ENCODE results near the gene BPIFB4. TPM values are rescaled to one million over a fixed set of nuclear protein-coding genes. Genes with fewer than 3 reads are reported as not detected.
"Not testable (repeated sequence)": the region's sequence is repeated elsewhere in the genome, so short reads cannot be mapped to it uniquely, and the experiment has no call there.

The BPIFB4 gene
- total RNA-seq, 2 experiments from 2014 or later = not detected

DNA sequence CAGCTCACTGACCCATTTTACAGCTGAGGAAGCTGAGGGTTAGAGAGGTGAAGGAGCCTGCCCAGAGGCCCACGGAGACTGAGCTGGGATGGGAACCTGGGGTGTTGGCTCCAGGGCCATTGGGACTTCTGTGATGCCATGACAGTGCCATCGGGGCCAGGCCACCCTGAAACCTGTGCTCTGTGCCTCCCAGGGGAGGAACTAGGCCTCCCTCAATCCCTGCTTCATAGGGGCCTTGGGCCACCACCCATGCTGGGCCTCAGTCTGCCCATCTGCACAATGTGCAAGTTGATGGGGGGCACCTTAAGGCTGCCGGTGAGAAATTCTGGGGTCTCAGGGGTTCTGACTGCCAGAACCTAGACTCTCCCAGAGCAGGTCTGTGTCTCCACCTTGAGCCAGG is 24.9 kb downstream of the BPIFB4 start:
- POLR2A ChIA-PET = interaction anchor here (0.5 kb wide), 1 partner anchor 73 kb away, joined by 3 read pairs; no protein-coding TSS in a partner anchor
- Mint-ChIP-seq H3K9me3 (no peaks in the 10 kb centered on the region), H3K4me1 (no peaks in the 10 kb centered on the region), H3K36me3 (no peaks in the 10 kb centered on the region), H3K27ac (no peak overlapping the region), H3K4me3 (no peak overlapping the region), H3K27me3 (no peaks in the 10 kb centered on the region)
- DNase-seq (no peak), ATAC-seq (ENCODE audit: low read depth) (no peak)

DNA sequence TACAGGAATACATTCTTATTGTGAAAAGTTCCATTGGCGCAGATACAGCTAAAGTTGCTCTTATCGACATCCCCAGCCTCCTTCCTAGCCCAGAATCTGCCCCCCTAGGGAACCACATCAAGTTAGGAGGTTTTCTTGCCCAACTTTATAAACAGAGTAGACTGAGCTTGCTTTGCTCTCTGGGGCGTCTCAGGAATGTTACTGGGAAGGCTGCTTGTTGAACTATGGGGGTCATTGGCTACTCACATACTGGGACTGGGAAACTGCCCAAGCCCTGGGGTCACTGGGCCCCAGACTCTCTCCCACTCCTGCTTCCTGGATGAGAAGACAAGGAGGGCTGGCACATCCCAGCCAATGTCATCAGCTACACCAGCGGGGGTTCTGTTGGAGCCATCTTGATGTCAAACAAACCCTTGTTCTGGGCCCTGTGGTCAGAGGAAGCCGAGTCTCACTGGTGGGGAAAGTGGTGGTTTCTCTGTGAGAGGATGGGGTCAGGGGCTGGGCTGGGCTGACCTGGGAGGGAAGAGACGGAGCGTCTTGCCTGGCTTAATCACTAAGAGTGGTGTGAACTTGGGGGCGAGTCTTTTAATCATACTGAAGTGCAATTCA is 26.0 kb downstream of the BPIFB4 start:
- Mint-ChIP-seq H3K4me3 (no peak overlapping the region), H3K27me3 (no peaks in the 10 kb centered on the region), H3K36me3 (no peaks in the 10 kb centered on the region), H3K4me1 (no peaks in the 10 kb centered on the region), H3K27ac (no peak overlapping the region), H3K9me3 (no peaks in the 10 kb centered on the region)
- ATAC-seq (ENCODE audit: low read depth) (no peak), DNase-seq (no peak)
- POLR2A ChIA-PET = no interaction called here

DNA sequence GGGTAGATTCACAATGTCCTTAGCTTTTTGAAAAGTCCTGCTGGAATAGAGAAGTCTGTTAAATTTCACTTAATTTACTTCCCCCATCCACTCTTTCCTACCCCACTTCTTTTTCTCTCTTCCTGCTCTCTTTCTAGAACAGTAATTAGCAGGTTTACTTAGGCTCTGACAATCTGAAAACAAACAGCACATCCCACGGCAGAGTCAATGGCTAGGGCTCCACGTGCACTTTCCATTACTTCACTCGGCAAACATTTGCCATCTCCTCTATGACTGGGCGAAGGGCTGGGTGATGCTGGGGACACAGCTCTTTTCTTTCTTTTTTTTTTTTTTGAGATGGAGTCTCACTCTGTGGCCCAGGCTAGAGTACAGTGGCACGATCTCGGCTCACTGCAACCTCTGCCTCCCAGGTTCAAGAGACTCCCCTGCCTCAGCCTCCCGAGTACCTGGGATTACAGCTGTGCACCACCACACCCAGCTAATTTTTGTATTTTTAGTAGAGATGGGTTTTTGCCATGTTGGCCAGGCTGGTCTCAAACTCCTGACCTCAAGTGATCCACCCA is 26.7 kb downstream of the BPIFB4 start:
- H3K9me3 Mint-ChIP-seq; DNase-seq; ATAC-seq (ENCODE audit: low read depth); H3K27ac Mint-ChIP-seq; H3K4me1 Mint-ChIP-seq; H3K4me3 Mint-ChIP-seq; H3K36me3 Mint-ChIP-seq; H3K27me3 Mint-ChIP-seq; POLR2A ChIA-PET: not testable (repeated sequence)

DNA sequence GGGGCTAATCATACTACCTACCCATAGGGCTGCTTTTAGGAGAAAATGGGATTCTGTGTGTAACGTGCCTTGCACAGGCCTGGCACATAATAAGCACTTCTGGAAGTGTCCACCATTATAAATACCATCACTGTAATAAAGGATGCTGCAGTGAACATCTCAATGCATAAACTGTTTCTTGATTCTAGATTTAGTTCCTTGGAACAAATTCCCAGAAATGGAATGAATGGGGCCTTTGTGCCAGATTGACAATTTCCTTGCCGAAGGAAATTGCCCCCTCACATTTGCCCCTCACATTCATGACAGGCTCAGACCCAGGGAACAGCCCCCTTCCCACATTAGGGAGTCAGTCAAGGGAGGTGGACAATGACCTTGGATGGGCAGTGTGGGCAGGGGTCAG is 29.2 kb downstream of the BPIFB4 start:
- POLR2A ChIA-PET = no interaction called here
- H3K9me3 Mint-ChIP-seq = no peaks in the 10 kb centered on the region
- no peaks in the 10 kb centered on the region for H3K36me3 Mint-ChIP-seq
- no peaks in the 10 kb centered on the region for H3K4me1 Mint-ChIP-seq
- no peak overlapping the region for H3K27ac Mint-ChIP-seq
- H3K4me3 Mint-ChIP-seq = no peak overlapping the region
- ATAC-seq (ENCODE audit: low read depth) (no peak), DNase-seq (no peak)
- no peaks in the 10 kb centered on the region for H3K27me3 Mint-ChIP-seq

DNA sequence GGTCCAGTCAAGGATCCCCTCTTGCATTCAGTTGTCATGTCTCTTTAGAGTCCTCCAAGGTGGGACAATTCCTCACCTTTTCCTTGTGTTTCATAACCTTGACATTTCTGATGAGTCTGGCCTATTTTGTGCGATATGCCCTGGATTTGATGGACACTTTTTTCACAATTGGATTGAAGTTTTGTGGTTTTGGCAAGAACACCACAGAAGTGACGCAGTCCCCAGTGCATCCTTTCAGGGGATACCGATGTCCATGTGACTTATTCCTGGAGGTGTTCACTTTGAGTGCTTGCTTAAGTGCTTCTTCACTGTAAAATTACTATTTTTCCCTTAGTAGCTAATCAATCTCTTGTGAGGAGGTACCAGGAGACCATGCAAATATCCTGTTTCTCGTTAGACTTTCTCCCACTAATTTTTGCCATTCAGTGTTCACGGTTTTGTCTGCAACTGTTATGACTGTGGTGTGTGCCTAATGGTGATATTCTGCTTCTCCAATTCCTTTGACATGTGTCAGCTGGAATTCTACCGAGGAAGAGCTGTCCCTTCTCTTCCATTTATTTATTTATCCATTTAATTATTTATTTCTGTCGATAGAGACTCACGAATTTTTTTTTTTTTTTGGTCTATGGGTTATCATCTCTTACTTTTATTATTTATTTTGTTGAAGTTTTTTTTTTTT is 30.8 kb downstream of the BPIFB4 start:
- Mint-ChIP-seq H3K4me1 (no peaks in the 10 kb centered on the region), H3K27ac (no peak overlapping the region), H3K9me3 (no peaks in the 10 kb centered on the region), H3K4me3 (no peak overlapping the region), H3K27me3 (no peaks in the 10 kb centered on the region), H3K36me3 (no peaks in the 10 kb centered on the region)
- no peak for DNase-seq
- POLR2A ChIA-PET = no interaction called here
- no peak for ATAC-seq (ENCODE audit: low read depth)

DNA sequence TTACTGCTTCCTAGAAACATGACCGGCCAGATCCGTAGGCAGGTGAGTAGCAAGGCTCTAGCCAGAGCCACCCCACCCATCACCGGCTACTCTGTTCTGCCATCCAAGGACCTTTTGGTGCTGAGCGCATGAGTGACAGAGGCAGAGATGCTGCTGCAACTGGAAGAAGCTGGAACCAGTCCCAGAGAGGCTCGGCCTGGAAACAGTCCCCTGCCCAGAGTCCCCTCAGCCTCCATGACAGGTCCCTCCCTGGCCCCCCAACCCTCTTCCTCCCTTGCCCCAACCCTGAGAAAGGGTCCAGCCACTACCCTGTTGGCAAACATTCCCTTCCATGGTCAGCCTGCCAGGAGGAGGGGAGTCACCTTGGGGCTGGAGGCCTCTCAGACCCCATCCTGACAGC is 31.9 kb downstream of the BPIFB4 start:
- ATAC-seq (ENCODE audit: low read depth) = no peak
- no peak for DNase-seq
- Mint-ChIP-seq H3K36me3 (peaks cover under 1% of the 10 kb centered on the region), H3K4me3 (no peak overlapping the region), H3K4me1 (no peaks in the 10 kb centered on the region), H3K27me3 (no peaks in the 10 kb centered on the region), H3K9me3 (no peaks in the 10 kb centered on the region), H3K27ac (no peak overlapping the region)
- POLR2A ChIA-PET = no interaction called here

DNA sequence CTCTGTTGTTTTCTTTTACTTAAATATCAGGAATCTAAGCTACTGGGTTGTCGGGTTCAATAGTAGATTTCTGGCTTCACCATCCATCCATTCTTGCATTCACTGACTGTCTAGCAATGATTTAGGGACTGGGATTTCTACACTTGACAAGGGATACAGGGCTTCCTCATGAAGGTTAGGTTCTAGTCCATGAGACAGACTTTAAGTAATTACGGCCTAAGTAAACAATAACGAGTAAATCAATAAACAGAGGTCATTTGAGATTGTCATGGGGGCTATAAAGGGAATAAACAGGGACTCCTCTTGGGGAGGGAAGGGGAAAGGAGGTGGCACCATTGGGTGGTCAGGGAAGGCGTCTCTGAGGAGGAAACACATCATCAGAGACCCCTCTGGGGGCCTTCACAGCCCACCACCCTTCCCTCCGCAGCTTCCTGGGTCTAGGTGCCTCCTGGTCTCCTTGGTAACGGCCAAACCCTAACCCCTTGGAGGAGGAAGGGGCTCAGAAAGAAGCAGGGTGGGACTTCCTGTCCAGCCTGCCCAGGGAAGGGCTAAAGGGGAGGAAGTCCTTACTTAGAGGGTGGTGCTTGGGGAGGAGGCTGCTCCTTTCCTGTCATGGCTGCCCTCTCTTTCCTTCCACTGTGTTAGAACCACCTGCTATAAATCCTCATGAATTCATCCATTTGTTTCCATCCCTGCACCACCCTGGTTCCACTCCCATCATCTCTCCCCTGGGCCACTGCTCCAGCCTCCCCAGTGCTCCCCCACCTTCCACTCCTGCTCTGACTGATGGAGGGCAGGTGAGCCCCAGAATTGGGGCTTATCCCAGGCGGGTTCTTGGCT is 33.3 kb downstream of the BPIFB4 start:
- Mint-ChIP-seq H3K4me1 (no peaks in the 10 kb centered on the region), H3K27me3 (no peaks in the 10 kb centered on the region), H3K36me3 (peaks cover 1% of the 10 kb centered on the region), H3K9me3 (no peaks in the 10 kb centered on the region), H3K27ac (no peak overlapping the region), H3K4me3 (no peak overlapping the region)
- POLR2A ChIA-PET = no interaction called here
- DNase-seq = no peak
- no peak for ATAC-seq (ENCODE audit: low read depth)

DNA sequence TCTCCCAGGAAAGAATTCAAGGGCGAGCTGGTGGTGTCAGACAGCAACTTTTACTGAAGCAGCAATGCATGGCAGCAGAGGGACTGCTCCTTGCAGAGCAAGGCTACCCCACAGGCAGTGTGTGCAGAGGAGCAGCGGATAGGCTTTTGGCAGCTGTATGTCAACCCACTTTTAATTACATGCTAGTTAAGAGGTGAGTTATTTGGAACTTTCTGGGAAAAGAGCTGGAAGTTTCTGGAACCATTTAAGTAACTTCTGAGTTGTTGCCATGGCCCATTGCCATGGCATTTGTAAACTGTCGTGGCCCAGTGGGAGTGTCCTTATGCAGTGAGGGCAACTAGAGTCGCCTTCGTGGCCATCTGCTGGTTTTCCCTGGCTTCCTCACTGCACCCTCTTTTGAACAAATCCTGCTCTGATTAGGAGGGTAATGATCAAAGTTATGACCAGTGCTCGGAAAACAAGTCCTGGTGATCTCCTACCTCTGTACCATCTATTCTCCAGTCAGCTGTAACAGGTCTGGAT is 34.0 kb downstream of the BPIFB4 start:
- no peaks in the 10 kb centered on the region for H3K4me1 Mint-ChIP-seq
- H3K27ac Mint-ChIP-seq = no peak overlapping the region
- H3K27me3 Mint-ChIP-seq = no peaks in the 10 kb centered on the region
- DNase-seq (no peak), ATAC-seq (ENCODE audit: low read depth) (no peak)
- H3K4me3 Mint-ChIP-seq = no peak overlapping the region
- H3K9me3 Mint-ChIP-seq = no peaks in the 10 kb centered on the region
- POLR2A ChIA-PET = no interaction called here
- H3K36me3 Mint-ChIP-seq = peaks cover 1% of the 10 kb centered on the region

DNA sequence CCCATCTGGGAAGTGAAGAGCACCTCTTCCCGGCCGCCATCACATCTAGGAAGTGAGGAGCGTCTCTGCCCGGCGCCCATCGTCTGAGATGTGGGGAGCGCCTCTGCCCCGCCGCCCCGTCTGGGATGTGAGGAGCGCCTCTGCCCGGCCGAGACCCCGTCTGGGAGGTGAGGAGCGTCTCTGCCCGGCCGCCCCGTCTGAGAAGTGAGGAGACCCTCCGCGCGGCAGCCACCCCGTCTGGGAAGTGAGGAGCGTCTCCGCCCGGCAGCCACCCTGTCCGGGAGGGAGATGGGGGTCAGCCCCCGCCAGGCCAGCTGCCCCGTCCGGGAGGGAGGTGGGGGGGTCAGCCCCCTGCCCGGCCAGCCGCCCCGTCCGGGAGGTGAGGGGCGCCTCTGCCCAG is 36.1 kb downstream of the BPIFB4 start:
- peaks cover 12% of the 10 kb centered on the region for H3K4me1 Mint-ChIP-seq
- POLR2A ChIA-PET; H3K4me3 Mint-ChIP-seq; H3K27me3 Mint-ChIP-seq; DNase-seq; H3K27ac Mint-ChIP-seq; H3K9me3 Mint-ChIP-seq; ATAC-seq (ENCODE audit: low read depth): not testable (repeated sequence)
- peaks cover 10% of the 10 kb centered on the region for H3K36me3 Mint-ChIP-seq

DNA sequence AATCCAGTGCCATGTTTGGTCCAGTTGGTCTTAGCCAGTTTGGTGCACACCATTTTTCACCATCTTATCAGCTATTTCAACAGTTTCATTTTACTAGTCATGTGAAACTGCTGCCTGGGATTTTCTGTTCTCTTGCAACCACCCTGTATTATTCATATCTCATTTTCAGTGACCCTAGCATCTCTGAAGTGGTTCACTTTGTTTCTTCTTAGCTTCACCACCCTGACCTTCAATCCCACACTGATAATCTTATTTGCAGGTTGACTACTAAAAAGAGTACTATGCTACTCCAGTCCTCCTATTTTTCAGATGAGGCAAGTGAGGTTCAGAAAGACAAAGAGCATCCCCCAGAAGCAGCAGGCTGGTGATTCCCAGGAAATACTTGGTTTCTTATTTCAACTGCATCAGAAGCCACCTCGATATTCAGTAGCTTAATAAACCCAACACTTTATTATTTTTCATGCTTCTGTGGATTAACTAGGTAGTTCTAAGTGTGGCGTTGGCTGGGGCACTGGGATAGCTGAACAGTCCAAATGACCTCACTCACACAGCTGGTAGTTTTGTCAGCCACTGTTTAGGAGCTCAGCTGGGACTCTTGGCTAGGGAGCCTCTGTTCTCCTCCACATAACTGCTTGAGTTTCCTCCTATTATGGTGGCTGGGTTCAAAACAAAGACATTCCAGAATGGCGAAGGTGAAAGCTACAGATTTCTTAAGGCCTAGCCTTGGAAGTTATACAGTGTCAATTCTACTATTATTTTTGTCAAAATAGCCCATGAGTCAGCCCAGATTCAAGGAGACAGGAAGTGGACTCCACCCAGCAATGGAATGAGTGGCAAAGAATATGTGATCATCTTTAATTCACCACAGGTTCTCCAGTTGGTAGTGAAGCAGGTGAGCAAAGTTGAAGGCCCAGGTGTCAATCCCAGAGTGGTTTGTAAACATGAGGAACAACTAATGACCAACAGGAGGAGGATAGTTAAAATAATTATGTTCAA is 40.6 kb downstream of the BPIFB4 start:
- POLR2A ChIA-PET = no interaction called here
- peaks cover 18% of the 10 kb centered on the region for H3K36me3 Mint-ChIP-seq
- peak; percentile 30 for ATAC-seq (ENCODE audit: low read depth)
- H3K27ac Mint-ChIP-seq = peak overlapping the region; percentile 43
- H3K9me3 Mint-ChIP-seq = peaks cover 18% of the 10 kb centered on the region
- peak overlapping the region; percentile 8 for H3K4me3 Mint-ChIP-seq
- H3K4me1 Mint-ChIP-seq = peaks cover 13% of the 10 kb centered on the region
- DNase-seq = no peak
- H3K27me3 Mint-ChIP-seq = peaks cover 3% of the 10 kb centered on the region

DNA sequence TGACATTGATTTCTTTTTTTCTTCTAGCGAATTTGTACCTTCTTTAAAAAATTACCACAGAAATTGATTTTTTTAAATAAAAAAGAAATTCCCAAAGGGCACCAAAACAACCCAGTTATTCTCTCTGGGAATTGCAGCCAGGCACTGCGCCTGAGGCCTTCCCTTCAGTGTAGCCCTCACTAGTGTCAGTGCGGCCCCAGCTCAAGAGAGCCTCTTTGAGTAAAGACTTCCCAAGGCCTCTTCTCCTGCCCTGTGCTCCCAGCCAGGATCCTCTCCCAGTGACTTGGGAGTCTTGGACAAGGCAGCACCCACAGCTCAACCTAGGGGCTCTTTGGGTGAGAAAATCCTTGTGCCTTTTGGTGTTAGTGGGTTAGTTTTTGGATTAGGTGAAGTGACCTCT is 41.5 kb downstream of the BPIFB4 start:
- no peak for DNase-seq
- ATAC-seq (ENCODE audit: low read depth) = no peak
- peaks cover 13% of the 10 kb centered on the region for H3K4me1 Mint-ChIP-seq
- H3K9me3 Mint-ChIP-seq = peaks cover 18% of the 10 kb centered on the region
- POLR2A ChIA-PET = no interaction called here
- peaks cover 3% of the 10 kb centered on the region for H3K27me3 Mint-ChIP-seq
- H3K36me3 Mint-ChIP-seq = peaks cover 18% of the 10 kb centered on the region
- no peak overlapping the region for H3K27ac Mint-ChIP-seq
- no peak overlapping the region for H3K4me3 Mint-ChIP-seq

DNA sequence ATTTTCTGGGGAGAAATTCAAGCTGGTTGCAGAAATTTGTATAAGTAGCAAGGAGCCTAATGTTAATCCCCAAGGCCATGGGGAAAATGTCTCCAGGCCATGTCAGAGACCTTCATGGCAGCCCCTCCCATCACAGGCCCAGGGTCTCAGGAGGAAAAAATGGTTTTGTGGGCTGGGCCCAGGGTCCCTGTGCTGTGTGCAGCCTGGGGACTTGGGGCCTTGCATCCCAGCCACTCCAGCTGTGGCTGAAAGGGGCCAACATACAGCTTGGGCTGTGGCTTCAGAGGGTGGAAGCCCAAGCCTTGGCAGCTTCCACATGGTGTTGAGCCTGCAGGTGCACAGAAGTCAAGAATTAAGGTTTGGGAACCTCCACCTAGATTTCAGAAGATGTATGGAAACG is 42.9 kb downstream of the BPIFB4 start:
- peaks cover 17% of the 10 kb centered on the region for H3K36me3 Mint-ChIP-seq
- H3K4me3 Mint-ChIP-seq; DNase-seq; H3K27ac Mint-ChIP-seq; ATAC-seq (ENCODE audit: low read depth); H3K27me3 Mint-ChIP-seq; POLR2A ChIA-PET: not testable (repeated sequence)
- H3K9me3 Mint-ChIP-seq = peaks cover 18% of the 10 kb centered on the region
- peaks cover 13% of the 10 kb centered on the region for H3K4me1 Mint-ChIP-seq

Data from activated naive CD8-positive, alpha-beta T cell treated with anti-CD3 and anti-CD28 coated beads, Interleukin-2, amount 10 ng/mL, durations not matched to agents 7 days and 5 days (primary cell).